Heart right ventricle (tissue), 16 donors: ENCODE measurements around the gene IL18RAP. TPM values are rescaled to one million over a fixed set of nuclear protein-coding genes. Genes with fewer than 3 reads are reported as not detected.

ENCODE experiments used
- ATAC-seq, 8 donors: fragments of 200-7000 bp; cut with Tn5 transposase; one replicate each; pipeline ENCODE4 v1.9.1; 2020; ENCODE audit warnings: mild to moderate bottlenecking in 8 of 8, moderate library complexity in 8 of 8, moderate number of reproducible peaks in 1 of 8
- DNase-seq, 2 donors: peaks; one replicate each; pipeline ENCODE4 v3.0.0-alpha.2; 2020
- H3K27ac ChIP-seq, 10 donors: fragments of 200-600 bp; sonication (generic) in 2 of 10; one replicate each; pipeline versions ENCODE4 v1.5.0 to v1.8.0; 2020 to 2022; ENCODE audit warnings: mild to moderate bottlenecking in 3 of 10
- H3K27me3 ChIP-seq, 7 donors: fragments of 200-600 bp; one replicate each; pipeline ENCODE4 v1.8.0; 2021 to 2022; ENCODE audit warnings: mild to moderate bottlenecking in 2 of 7
- H3K36me3 ChIP-seq, 9 donors: fragments of 200-600 bp; sonication (generic) in 1 of 9; one replicate each; pipeline versions ENCODE4 v1.5.0 to v1.8.0; 2020 to 2022; ENCODE audit warnings: mild to moderate bottlenecking in 2 of 9
- H3K4me1 ChIP-seq, 9 donors: fragments of 200-600 bp; sonication (generic) in 1 of 9; one replicate each; pipeline versions ENCODE4 v1.5.0 to v1.8.0; 2020 to 2022; ENCODE audit warnings: mild to moderate bottlenecking in 4 of 9
- H3K4me3 ChIP-seq, 10 donors: fragments of 200-600 bp; sonication (generic) in 2 of 10; one replicate each; pipeline versions ENCODE4 v1.5.0 to v1.8.0; 2020 to 2022; ENCODE audit warnings: mild to moderate bottlenecking in 7 of 10, moderate library complexity in 2 of 10
- H3K9me3 ChIP-seq, 11 donors: fragments of 200-600 bp in 10 of 11; sonication (generic) in 2 of 11; one replicate each; pipeline versions ENCODE4 v1.5.0 to v1.8.0; 2013 to 2022; ENCODE audit warnings: mild to moderate bottlenecking in 2 of 11, control low read depth in 1 of 11, moderate library complexity in 1 of 11
- WGBS, 2 donors: extraction: QIAGEN DNeasy Blood & Tissue Kit; methylation state at CpG; one replicate each; pipeline ENCODE4 v1.1.7; 2013; ENCODE audit warnings: inconsistent platforms in 1 of 2; 5-methylcytosine and 5-hydroxymethylcytosine counted together
- intact Hi-C, 10 donors: fragments of 100-400 bp; cut with DNase I; formaldehyde crosslinking; loops; one replicate each; pipeline versions ENCODE4 v1.11.1 to v1.14.2; 2022
- polyA plus RNA-seq, 2 donors: library from polyadenylated mRNA; stranded (reverse); fragments of 200-250 nt; gene quantifications; one replicate each; pipeline ENCODE4 v1.2.3, GENCODE V29; 2013
- total RNA-seq, 10 donors: library from RNA; stranded (reverse); fragmentation: NEBNext Ultra II Directional in 3 of 10; extraction: Animal tissue kit (Norgen Biotek cat#: 25700) in 3 of 10; gene quantifications; one replicate each; pipeline versions ENCODE4 v1.2.1 to v1.2.4, GENCODE V29; 2021 to 2023
- TF ChIP-seq, protein P1 (sequence below), 9 donors: fragments of 200-600 bp; sonication (generic) in 2 of 9; IDR thresholded peaks; one replicate each; pipeline versions ENCODE4 v1.5.0 to v1.8.0; 2021 to 2022; ENCODE audit warnings: antibody characterized with exemption in 9 of 9, mild to moderate bottlenecking in 5 of 9, moderate library complexity in 1 of 9
- donor health status: Arrhythmogenic right ventricular cardiomyopathy.
- donor health status: ischemic (EF 13 %, LVEDD 7.1; RV severe dilation, severe dysfunction).
- donor health status: healthy with polysubstance abuse.
- donor health status: DM: no; HTN: yes; CAD: no.
- donor health status: DM: no; HTN: no; CAD: no.
- donor health status: ischemic (EF 25% LVEDD 6.9; RV normal size, moderate dysfunction).
- donor health status: ischemic (EF 25% LVEDD 5.7; RV mildly dilated, moderate dysfunction).
- donor health status: healthy.
- donor health status: DM: yes; HTN: yes; CAD: no.
- donor health status: Ischemic cardiomyopathy.
- donor health status: ischemic (EF 35%, LVEDD 5.7; RV mildly dilated, moderate dysfunction).
- donor health status: nonischemic (EF 11% LVEDD 7.7; RV severe dilation, severe dysfunction).
- donor health status: DM: yes; HTN: yes; CAD: no.
- donor health status: PGD.
- donor health status: ischemic (EF 29% LVEDD 5.4; RV normal size, mild dysfunction).
- donor health status: nonischemic (EF 23%, LVEDD 6.1; RV moderate dilation, normal function).

IL18RAP gene
- total and polyA plus RNA-seq, 12 donors: 0.12 to 1.2 (median 0.49) TPM; not detected in 3

DNA sequence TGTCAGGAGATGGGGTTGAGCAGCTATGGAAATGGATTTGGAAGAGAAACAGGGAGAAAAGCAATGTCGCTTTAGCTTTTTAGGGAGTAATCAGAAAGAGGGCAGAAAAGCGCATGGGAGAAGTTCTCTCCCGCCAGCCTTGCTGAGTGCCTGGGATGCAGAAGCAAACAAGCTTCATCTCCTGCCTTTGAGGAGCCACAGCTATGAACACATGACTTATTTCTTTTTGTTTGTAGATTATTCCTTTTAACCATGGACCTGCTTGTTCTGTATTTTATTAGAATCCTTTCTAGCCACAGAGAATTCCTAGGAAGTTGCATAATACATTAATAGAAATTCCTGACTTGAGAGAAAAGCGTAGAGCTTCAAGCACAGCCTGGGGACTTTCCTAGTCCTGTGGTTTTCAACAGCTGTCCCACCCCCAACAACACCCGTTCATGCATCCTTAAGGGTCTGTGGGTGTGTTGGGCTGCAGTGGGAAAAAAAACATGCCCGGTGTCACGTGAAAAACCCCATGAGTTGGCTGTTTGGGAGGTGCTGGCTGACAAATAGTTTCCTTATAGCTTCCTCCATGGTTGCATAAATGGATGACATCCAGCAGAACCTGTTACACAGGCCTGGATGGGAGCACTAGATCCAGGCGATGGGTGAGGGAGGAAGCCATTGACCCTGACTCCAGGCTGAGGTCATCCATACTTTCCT, 65.0 kb downstream of the IL18RAP start:
- H3K27me3 ChIP-seq: peaks cover 0 to 23% (median 9%) of the 10 kb centered on the region in 7 donors
- WGBS, 2 donors: 67 to 71% methylated on average over 8 of the region's 8 CpGs
- TF ChIP-seq, protein P1, sequence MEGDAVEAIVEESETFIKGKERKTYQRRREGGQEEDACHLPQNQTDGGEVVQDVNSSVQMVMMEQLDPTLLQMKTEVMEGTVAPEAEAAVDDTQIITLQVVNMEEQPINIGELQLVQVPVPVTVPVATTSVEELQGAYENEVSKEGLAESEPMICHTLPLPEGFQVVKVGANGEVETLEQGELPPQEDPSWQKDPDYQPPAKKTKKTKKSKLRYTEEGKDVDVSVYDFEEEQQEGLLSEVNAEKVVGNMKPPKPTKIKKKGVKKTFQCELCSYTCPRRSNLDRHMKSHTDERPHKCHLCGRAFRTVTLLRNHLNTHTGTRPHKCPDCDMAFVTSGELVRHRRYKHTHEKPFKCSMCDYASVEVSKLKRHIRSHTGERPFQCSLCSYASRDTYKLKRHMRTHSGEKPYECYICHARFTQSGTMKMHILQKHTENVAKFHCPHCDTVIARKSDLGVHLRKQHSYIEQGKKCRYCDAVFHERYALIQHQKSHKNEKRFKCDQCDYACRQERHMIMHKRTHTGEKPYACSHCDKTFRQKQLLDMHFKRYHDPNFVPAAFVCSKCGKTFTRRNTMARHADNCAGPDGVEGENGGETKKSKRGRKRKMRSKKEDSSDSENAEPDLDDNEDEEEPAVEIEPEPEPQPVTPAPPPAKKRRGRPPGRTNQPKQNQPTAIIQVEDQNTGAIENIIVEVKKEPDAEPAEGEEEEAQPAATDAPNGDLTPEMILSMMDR (IDR thresholded peaks at IDR 0.05): no peak
- H3K9me3 ChIP-seq: peaks cover 0 to 10% (median 0%) of the 10 kb centered on the region in 11 donors
- no peak overlapping the region for H3K4me3 ChIP-seq
- no peak overlapping the region for H3K27ac ChIP-seq
- H3K36me3 ChIP-seq: no peaks in the 10 kb centered on the region
- ATAC-seq: no peak
- H3K4me1 ChIP-seq: peaks cover 0 to 10% (median 0%) of the 10 kb centered on the region in 9 donors
- intact Hi-C loops: no loop called here
- DNase-seq: no peak

DNA sequence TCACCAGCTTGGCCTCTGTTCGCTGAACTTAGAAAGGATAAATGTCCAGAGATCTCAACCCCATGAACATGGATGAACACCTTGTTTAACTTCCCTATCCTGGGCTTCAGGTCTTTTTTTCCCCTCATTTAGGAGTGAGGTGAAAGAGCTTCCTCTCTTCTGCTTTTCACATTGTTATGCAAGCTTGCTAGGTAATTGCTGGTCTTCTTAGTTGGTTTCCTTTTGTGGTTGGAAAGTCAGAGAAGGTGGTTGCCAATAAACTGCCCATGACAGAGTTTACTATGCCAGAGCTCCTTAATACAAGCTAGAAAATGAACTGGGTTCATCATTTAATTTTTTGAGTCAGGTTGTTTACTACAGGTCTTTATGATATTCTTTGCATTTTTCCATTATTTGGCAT, 66.7 kb downstream of the IL18RAP start:
- 82 to 94% methylated on average over 1 of the region's 1 CpG for WGBS, 2 donors
- TF ChIP-seq, protein P1 (IDR thresholded peaks at IDR 0.05): no peak
- Histone ChIP-seq H3K4me1 (peaks cover 0 to 10% (median 0%) of the 10 kb centered on the region in 9 donors), H3K9me3 (peaks cover 0 to 14% (median 0%) of the 10 kb centered on the region in 11 donors), H3K4me3 (no peak overlapping the region), H3K27me3 (peaks cover 0 to 18% (median 11%) of the 10 kb centered on the region in 7 donors), H3K36me3 (no peaks in the 10 kb centered on the region), H3K27ac (no peak overlapping the region)
- ATAC-seq (no peak), DNase-seq (no peak)
- intact Hi-C loops: loop anchor here in 1 of 10 donors (1.0 kb wide), 1 partner anchor 110 kb away; no protein-coding TSS in a partner anchor

DNA sequence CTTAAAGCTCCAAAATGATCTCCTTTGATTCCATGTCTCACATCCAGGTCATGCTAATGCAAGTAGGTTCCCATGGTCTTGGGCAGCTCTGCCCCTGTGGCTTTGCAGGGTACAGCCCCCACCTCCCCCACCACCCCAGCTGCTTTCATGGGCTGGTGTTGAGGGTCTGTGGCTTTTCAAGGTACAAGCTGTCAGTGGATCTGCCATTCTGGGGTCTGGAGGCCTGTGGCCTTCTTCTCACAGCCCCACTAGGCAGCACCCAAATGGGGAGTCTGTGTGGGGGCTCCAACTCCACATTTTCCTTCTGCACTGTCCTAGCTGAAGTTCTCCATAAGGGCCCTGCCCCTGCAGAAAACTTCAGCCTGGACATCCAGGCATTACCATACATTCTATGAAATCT, 69.0 kb downstream of the IL18RAP start:
- intact Hi-C loops: no loop called here
- H3K4me1 ChIP-seq: peaks cover 0 to 10% (median 0%) of the 10 kb centered on the region in 9 donors
- ATAC-seq: no peak

DNA sequence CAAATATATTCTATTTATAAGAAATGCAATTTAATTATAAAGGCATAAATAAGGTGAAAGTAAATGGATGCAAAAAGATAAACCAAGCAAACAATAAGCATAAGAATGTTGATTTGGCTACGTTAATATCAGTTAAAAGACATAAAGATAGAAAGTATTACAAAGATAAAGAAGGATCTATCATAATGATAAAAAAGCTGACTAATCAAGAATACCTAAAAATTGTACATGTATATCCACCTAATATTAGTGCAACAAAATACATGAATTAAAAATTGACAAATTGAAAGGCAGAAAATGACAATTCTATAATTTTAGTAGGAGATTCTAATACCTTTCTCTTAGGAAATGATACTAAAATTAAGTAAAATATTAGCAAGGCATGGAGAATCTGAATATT, 71.6 kb downstream of the IL18RAP start:
- WGBS, 2 donors: 81 to 84% methylated on average over 1 of the region's 1 CpG
- ATAC-seq: no peak
- H3K27me3 ChIP-seq: peaks cover 0 to 5% (median 0%) of the 10 kb centered on the region in 7 donors
- H3K9me3 ChIP-seq: peaks cover 0 to 24% (median 0%) of the 10 kb centered on the region in 11 donors
- TF ChIP-seq, protein P1 (IDR thresholded peaks at IDR 0.05): no peak
- no peak overlapping the region for H3K4me3 ChIP-seq
- H3K27ac ChIP-seq: no peak overlapping the region
- H3K4me1 ChIP-seq: no peaks in the 10 kb centered on the region
- no peaks in the 10 kb centered on the region for H3K36me3 ChIP-seq
- intact Hi-C loops: no loop called here
- DNase-seq: no peak

More for the DNA sequence above, 69.0 kb downstream of the IL18RAP start:
- Histone ChIP-seq H3K9me3 (peaks cover 0 to 24% (median 0%) of the 10 kb centered on the region in 11 donors), H3K4me3 (no peak overlapping the region), H3K36me3 (no peaks in the 10 kb centered on the region), H3K27ac (no peak overlapping the region), H3K27me3 (peaks cover 0 to 13% (median 3%) of the 10 kb centered on the region in 7 donors)
- no peak for DNase-seq
- TF ChIP-seq, protein P1 (IDR thresholded peaks at IDR 0.05): no peak
